Measurements from ENCODE around the gene PVR. TPM values are rescaled to one million over a fixed set of nuclear protein-coding genes. Genes with fewer than 3 reads are reported as not detected.
"Not testable (repeated sequence)": the region's sequence is repeated elsewhere in the genome, so short reads cannot be mapped to it uniquely, and the experiment has no call there.

The PVR gene
- total and polyA plus RNA-seq, 5 experiments from 2014 or later = 0.11 to 3.8 (median 1.4) TPM

- ATAC-seq = no peak
Measured at GRCh38 chr19:44703336-44704078, 59.8 kb downstream of the PVR start.

GRCh38 chr19:44704982-44705381 is 61.3 kb downstream of the PVR start:
- DNase-seq (no peak), ATAC-seq (no peak)
- H3K4me1 Mint-ChIP-seq = peaks cover 0 to 1% (median 0%) of the 10 kb centered on the region in 4 donors
- H3K4me3 Mint-ChIP-seq = no peak overlapping the region
- POLR2A ChIA-PET = no interaction called here
- peaks cover 0 to 4% (median 0%) of the 10 kb centered on the region in 5 donors for H3K27me3 Mint-ChIP-seq
- no peaks in the 10 kb centered on the region for H3K9me3 Mint-ChIP-seq
- H3K27ac Mint-ChIP-seq = no peak overlapping the region
- no peaks in the 10 kb centered on the region for H3K36me3 Mint-ChIP-seq

More at GRCh38 chr19:44703336-44704078, 59.8 kb downstream of the PVR start:
- Mint-ChIP-seq H3K27me3 (peaks cover 0 to 4% (median 0%) of the 10 kb centered on the region in 5 donors), H3K36me3 (no peaks in the 10 kb centered on the region), H3K27ac (no peak overlapping the region), H3K9me3 (no peaks in the 10 kb centered on the region), H3K4me3 (no peak overlapping the region), H3K4me1 (no peaks in the 10 kb centered on the region)
- no peak for DNase-seq
- POLR2A ChIA-PET = no interaction called here

GRCh38 chr19:44705502-44706010 is 61.8 kb downstream of the PVR start:
- H3K27ac Mint-ChIP-seq = no peak overlapping the region
- POLR2A ChIA-PET = no interaction called here

GRCh38 chr19:44706506-44707236 is 63.0 kb downstream of the PVR start:
- Mint-ChIP-seq H3K9me3 (no peaks in the 10 kb centered on the region), H3K4me3 (no peak overlapping the region), H3K27ac (no peak overlapping the region), H3K4me1 (peaks cover 4 to 14% (median 7%) of the 10 kb centered on the region in 4 donors), H3K36me3 (no peaks in the 10 kb centered on the region), H3K27me3 (peaks cover 0 to 4% (median 0%) of the 10 kb centered on the region in 5 donors)
- no peak for DNase-seq
- no peak for ATAC-seq
- POLR2A ChIA-PET = no interaction called here

More at GRCh38 chr19:44705502-44706010, 61.8 kb downstream of the PVR start:
- Mint-ChIP-seq H3K36me3 (no peaks in the 10 kb centered on the region), H3K4me1 (peaks cover 1 to 7% (median 3%) of the 10 kb centered on the region in 4 donors), H3K27me3 (peaks cover 0 to 4% (median 0%) of the 10 kb centered on the region in 5 donors), H3K9me3 (no peaks in the 10 kb centered on the region), H3K4me3 (peak overlapping the region in 1 of 10 donors; percentile 31)
- DNase-seq (no peak), ATAC-seq (no peak)

- POLR2A ChIA-PET = no interaction called here
- ATAC-seq = no peak
Measured at GRCh38 chr19:44707794-44708193, 64.1 kb downstream of the PVR start.

GRCh38 chr19:44708940-44709339 is 65.2 kb downstream of the PVR start:
- POLR2A ChIA-PET = interaction anchor here (0.6 kb wide), 1 partner anchor 25 kb away, joined by 4 read pairs; no protein-coding TSS in a partner anchor
- Mint-ChIP-seq H3K27ac (no peak overlapping the region), H3K27me3 (peaks cover 0 to 4% (median 0%) of the 10 kb centered on the region in 5 donors), H3K36me3 (no peaks in the 10 kb centered on the region), H3K9me3 (peaks cover 0 to 3% (median 0%) of the 10 kb centered on the region in 9 donors), H3K4me1 (peaks cover 4 to 14% (median 7%) of the 10 kb centered on the region in 4 donors), H3K4me3 (no peak overlapping the region)
- DNase-seq = no peak
- no peak for ATAC-seq

More at GRCh38 chr19:44707794-44708193, 64.1 kb downstream of the PVR start:
- Mint-ChIP-seq H3K36me3 (no peaks in the 10 kb centered on the region), H3K27ac (no peak overlapping the region), H3K4me3 (no peak overlapping the region), H3K4me1 (peaks cover 4 to 14% (median 7%) of the 10 kb centered on the region in 4 donors), H3K27me3 (peaks cover 0 to 4% (median 0%) of the 10 kb centered on the region in 5 donors), H3K9me3 (no peaks in the 10 kb centered on the region)
- no peak for DNase-seq

GRCh38 chr19:44709434-44710266 is 65.9 kb downstream of the PVR start:
- POLR2A ChIA-PET = interaction anchor here (0.6 kb wide), 1 partner anchor 26 kb away, joined by 4 read pairs; no protein-coding TSS in a partner anchor
- H3K27me3 Mint-ChIP-seq, DNase-seq, H3K9me3 Mint-ChIP-seq, H3K4me3 Mint-ChIP-seq, ATAC-seq, H3K36me3 Mint-ChIP-seq: not testable (repeated sequence)
- H3K4me1 Mint-ChIP-seq = peaks cover 4 to 14% (median 7%) of the 10 kb centered on the region in 4 donors
- H3K27ac Mint-ChIP-seq = peak overlapping the region in 1 of 10 donors; percentile 55

- peaks cover 0 to 15% (median 8%) of the 10 kb centered on the region in 9 donors for H3K9me3 Mint-ChIP-seq
- peaks cover 4 to 14% (median 7%) of the 10 kb centered on the region in 4 donors for H3K4me1 Mint-ChIP-seq
- peak overlapping the region in 1 of 10 donors; percentile 55 for H3K4me3 Mint-ChIP-seq
- ATAC-seq = no peak
- no peak for DNase-seq
- POLR2A ChIA-PET = no interaction called here
- H3K27ac Mint-ChIP-seq = peak overlapping the region in 2 of 10 donors; percentile 27 to 55
- H3K36me3 Mint-ChIP-seq = peaks cover 0 to 12% (median 0%) of the 10 kb centered on the region in 3 donors
- peaks cover 0 to 1% (median 0%) of the 10 kb centered on the region in 5 donors for H3K27me3 Mint-ChIP-seq
Measured at GRCh38 chr19:44710483-44710882, 66.8 kb downstream of the PVR start.

GRCh38 chr19:44712864-44713515 is 69.3 kb downstream of the PVR start:
- peaks cover 4 to 14% (median 7%) of the 10 kb centered on the region in 4 donors for H3K4me1 Mint-ChIP-seq
- POLR2A ChIA-PET = interaction anchor here (0.9 kb wide), 1 partner anchor 77 kb away, joined by 4 read pairs; no protein-coding TSS in a partner anchor
- no peaks in the 10 kb centered on the region for H3K27me3 Mint-ChIP-seq

More at GRCh38 chr19:44712864-44713515, 69.3 kb downstream of the PVR start:
- Mint-ChIP-seq H3K4me3 (no peak overlapping the region), H3K36me3 (peaks cover 0 to 15% (median 0%) of the 10 kb centered on the region in 3 donors), H3K27ac (no peak overlapping the region), H3K9me3 (peaks cover 0 to 18% (median 11%) of the 10 kb centered on the region in 9 donors)
- DNase-seq (no peak), ATAC-seq (no peak)

All from naive thymus-derived CD8-positive, alpha-beta T cell (primary cell).